HEK293T (cell line): ENCODE data around the gene ZBBX.

ENCODE experiments used
- CTCF ChIA-PET: fragments of 350-600 bp; formaldehyde crosslinking; extraction: SDS; loops from one replicate; lab custom pipeline; 2021; ENCODE audit warnings: antibody characterized with exemption, inconsistent platforms; lab: Yijun Ruan, JAX
- POLR2A ChIA-PET: fragments of 350-600 bp; formaldehyde crosslinking; extraction: SDS; loops from one replicate; lab custom pipeline; 2020; ENCODE audit warnings: antibody characterized with exemption, inconsistent platforms; lab: Yijun Ruan, JAX
- DNase-seq: peaks from one replicate; pipeline ENCODE4 v3.0.0; 2012; ENCODE audit warnings: mixed read lengths; ENCODE audit errors: extremely low spot score
- ARNT ChIP-seq: fragments of 450-650 bp; IDR thresholded peaks from 2 replicates; pipeline ENCODE4 v1.6.1; 2017; ENCODE audit warnings: mild to moderate bottlenecking
- BHLHE40 ChIP-seq: fragments of 450-650 bp; IDR thresholded peaks from 2 replicates; pipeline ENCODE4 v1.6.1; 2016; ENCODE audit warnings: mild to moderate bottlenecking, moderate library complexity, borderline replicate concordance
- CTBP1 ChIP-seq: fragments of 450-650 bp; IDR thresholded peaks from 2 replicates; pipeline ENCODE4 v1.6.1; 2016; ENCODE audit warnings: borderline replicate concordance
- ELF4 ChIP-seq: fragments of 450-650 bp; IDR thresholded peaks from 2 replicates; pipeline ENCODE4 v1.6.1; 2017; ENCODE audit warnings: antibody characterized with exemption
- FOXA1 ChIP-seq: fragments of 450-650 bp; IDR thresholded peaks from 2 replicates; pipeline ENCODE4 v1.6.1; 2016; ENCODE audit warnings: mild to moderate bottlenecking
- FOXK2 ChIP-seq: fragments of 450-650 bp; IDR thresholded peaks from 2 replicates; pipeline ENCODE4 v1.6.1; 2016; ENCODE audit warnings: mild to moderate bottlenecking
- FOXM1 ChIP-seq: fragments of 450-650 bp; IDR thresholded peaks from 2 replicates; pipeline ENCODE4 v1.6.1; 2017; ENCODE audit warnings: mild to moderate bottlenecking, borderline replicate concordance
- HDGF ChIP-seq: fragments of 450-650 bp; IDR thresholded peaks from 2 replicates; pipeline ENCODE4 v1.6.1; 2017; ENCODE audit warnings: antibody characterized with exemption, borderline replicate concordance
- L3MBTL2 ChIP-seq: fragments of 450-650 bp; conservative IDR thresholded peaks from 2 replicates; pipeline ENCODE4 v1.6.1; 2016; ENCODE audit warnings: mild to moderate bottlenecking
- LEF1 ChIP-seq: fragments of 450-650 bp; IDR thresholded peaks from 2 replicates; pipeline ENCODE4 v1.6.1; 2017; ENCODE audit warnings: mild to moderate bottlenecking, borderline replicate concordance
- NFRKB ChIP-seq: fragments of 450-650 bp; IDR thresholded peaks from 2 replicates; pipeline ENCODE4 v1.6.1; 2016; ENCODE audit warnings: mild to moderate bottlenecking, moderate library complexity
- PKNOX1 ChIP-seq: fragments of 450-650 bp; IDR thresholded peaks from 2 replicates; pipeline ENCODE4 v1.6.1; 2016
- SP1 ChIP-seq: fragments of 450-650 bp; IDR thresholded peaks from 2 replicates; pipeline ENCODE4 v1.6.1; 2017
- SUZ12 ChIP-seq: fragments of 450-650 bp; IDR thresholded peaks from 2 replicates; pipeline ENCODE4 v1.6.1; 2016; ENCODE audit warnings: mild to moderate bottlenecking
- TARDBP ChIP-seq: fragments of 450-650 bp; IDR thresholded peaks from 2 replicates; pipeline ENCODE4 v1.6.1; 2016
- ZNF384 ChIP-seq: fragments of 450-650 bp; IDR thresholded peaks from 2 replicates; pipeline ENCODE4 v1.6.1; 2016

The ZBBX gene

DNA sequence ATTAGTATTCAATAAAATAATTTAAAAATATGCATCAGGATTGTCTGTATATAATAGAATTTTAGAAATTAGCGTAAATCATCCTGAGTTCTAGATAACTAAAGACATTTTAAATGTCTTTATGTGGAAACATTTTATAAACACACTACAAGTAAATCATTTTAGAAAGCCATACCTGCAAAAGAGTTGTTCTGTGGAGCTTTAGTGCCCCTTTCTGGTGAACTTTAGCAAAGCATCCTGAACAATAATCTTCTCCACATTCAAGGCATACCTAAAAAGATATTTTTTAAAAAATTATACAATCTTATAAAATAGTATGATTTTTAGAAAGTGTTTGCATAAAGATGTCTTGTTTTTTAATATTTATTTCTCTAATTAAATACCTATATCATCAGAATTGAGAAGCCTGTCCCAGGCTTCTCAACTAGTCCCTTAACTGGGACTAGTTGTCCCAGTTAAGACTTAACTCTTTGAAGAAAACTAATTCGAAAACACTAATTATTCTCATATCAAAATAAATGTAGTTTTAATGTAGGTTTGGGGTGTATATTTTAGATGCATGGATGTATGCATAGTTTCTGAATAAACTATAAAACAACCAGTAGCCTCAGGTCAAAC lies 29.7 kb downstream of the ZBBX start:
- CTCF ChIA-PET = interaction anchor here (0.7 kb wide), 1 partner anchor 15 kb away, joined by 3 read pairs; no protein-coding TSS in a partner anchor
- TF ChIP-seq SUZ12 = no peak
- no peak for TF ChIP-seq CTBP1
- TF ChIP-seq PKNOX1 = peak; percentile 38; the same call in 1 of the 2 replicates
- DNase-seq = peak; percentile 9
- POLR2A ChIA-PET = no interaction called here

- no peak for DNase-seq
- POLR2A ChIA-PET = no interaction called here
- no peak for TF ChIP-seq SUZ12
- no peak for TF ChIP-seq LEF1
- TF ChIP-seq FOXM1 = no peak
- TF ChIP-seq TARDBP = no peak
- CTCF ChIA-PET = no interaction called here
Measured at GRCh38 chr3:167346171-167346570, 33.9 kb downstream of the ZBBX start.

GRCh38 chr3:167330993-167331785 lies 48.9 kb downstream of the ZBBX start:
- CTCF ChIA-PET = no interaction called here
- no peak for DNase-seq
- POLR2A ChIA-PET = no interaction called here
- TF ChIP-seq FOXA1 (no peak), FOXK2 (no peak), CTBP1 (no peak), L3MBTL2 (no peak), HDGF (no peak), SP1 (no peak), BHLHE40 (no peak), LEF1 (no peak), NFRKB (no peak)

GRCh38 chr3:167323572-167323971 lies 56.5 kb downstream of the ZBBX start:
- ChIA-PET CTCF (no interaction called here), POLR2A (no interaction called here)
- TF ChIP-seq FOXA1 (no peak), LEF1 (no peak), FOXK2 (no peak), CTBP1 (no peak), BHLHE40 (no peak), NFRKB (no peak), ARNT (no peak), ELF4 (no peak), L3MBTL2 (no peak), HDGF (no peak), ZNF384 (no peak), PKNOX1 (no peak), TARDBP (no peak), SUZ12 (no peak), FOXM1 (no peak), SP1 (no peak)
- DNase-seq = no peak

DNA sequence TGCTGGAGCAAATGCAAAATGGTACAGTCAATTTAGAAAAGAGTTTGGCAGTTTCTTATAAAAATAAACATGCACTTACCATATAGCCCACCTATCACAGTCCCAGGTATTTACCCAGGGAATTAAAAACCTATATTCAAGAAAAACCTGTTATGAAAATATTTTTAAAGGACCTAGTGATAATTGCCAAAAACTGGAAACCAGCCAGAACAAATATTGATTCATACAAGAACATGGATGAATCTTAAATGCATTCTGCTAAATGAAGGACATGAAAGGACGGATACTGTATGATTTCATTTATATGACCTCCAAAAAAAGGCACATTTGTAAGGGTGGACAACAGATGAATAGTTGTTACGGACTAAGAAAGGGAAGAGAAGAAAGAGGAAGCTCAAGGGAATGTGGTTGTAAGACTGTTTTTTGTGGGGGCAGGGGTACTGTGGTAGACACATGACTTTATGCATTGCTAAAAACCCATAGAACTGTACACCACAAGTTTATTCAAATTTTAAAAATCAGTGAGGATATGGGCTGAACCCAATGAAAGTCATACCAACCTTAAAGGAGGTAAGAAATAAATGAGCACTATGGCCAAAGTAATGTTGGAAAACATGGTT lies 61.0 kb downstream of the ZBBX start:
- ChIA-PET POLR2A (no interaction called here), CTCF (no interaction called here)
- no peak for TF ChIP-seq ZNF384
- TF ChIP-seq TARDBP = no peak
- no peak for DNase-seq

GRCh38 chr3:167318306-167318705 lies 61.8 kb downstream of the ZBBX start:
- TF ChIP-seq SP1 (no peak), NFRKB (no peak), FOXM1 (no peak), ELF4 (no peak), BHLHE40 (no peak), L3MBTL2 (no peak), PKNOX1 (no peak), SUZ12 (no peak), ARNT (no peak), CTBP1 (no peak), ZNF384 (no peak), TARDBP (no peak), FOXK2 (no peak)
- POLR2A ChIA-PET = no interaction called here
- no peak for DNase-seq
- CTCF ChIA-PET = no interaction called here
